Fibroblast of villous mesenchyme (primary cell): ENCODE results near the gene GON7. TPM values are rescaled to one million over a fixed set of nuclear protein-coding genes. Genes with fewer than 3 reads are reported as not detected.
"Not testable (repeated sequence)": the region's sequence is repeated elsewhere in the genome, so short reads cannot be mapped to it uniquely, and the experiment has no call there.

Experiments used
- DNase-seq: peaks from one replicate; pipeline ENCODE4 v3.0.0-alpha.2; 2010; ENCODE audit warnings: low read depth
- H3K4me3 ChIP-seq: 2 replicates; pipeline ENCODE4 v1.5.1; 2011; ENCODE audit warnings: low read depth, mild to moderate bottlenecking, low read length
- CTCF ChIP-seq: IDR thresholded peaks from 2 replicates; pipeline ENCODE4 v1.5.1; 2012; ENCODE audit warnings: low read depth, mild to moderate bottlenecking, low read length; ENCODE audit not compliant: insufficient read depth
- total RNA-seq: library from RNA; depleted of rRNA; stranded (reverse); fragments of >200 nt; gene quantifications from 2 replicates; pipeline ENCODE4 v1.2.3, GENCODE V29; 2012

GON7 gene
- total RNA-seq, 1 donor: 11.7 TPM

- no peak for DNase-seq
- no peak for TF ChIP-seq CTCF
- no peak overlapping the region for H3K4me3 ChIP-seq
Observed at GRCh38 chr14:93163564-93163963, 43.3 kb downstream of the GON7 start.

- no peak for TF ChIP-seq CTCF
- H3K4me3 ChIP-seq: no peak overlapping the region
- no peak for DNase-seq
Observed at GRCh38 chr14:93161411-93161940, 45.4 kb downstream of the GON7 start.

DNA sequence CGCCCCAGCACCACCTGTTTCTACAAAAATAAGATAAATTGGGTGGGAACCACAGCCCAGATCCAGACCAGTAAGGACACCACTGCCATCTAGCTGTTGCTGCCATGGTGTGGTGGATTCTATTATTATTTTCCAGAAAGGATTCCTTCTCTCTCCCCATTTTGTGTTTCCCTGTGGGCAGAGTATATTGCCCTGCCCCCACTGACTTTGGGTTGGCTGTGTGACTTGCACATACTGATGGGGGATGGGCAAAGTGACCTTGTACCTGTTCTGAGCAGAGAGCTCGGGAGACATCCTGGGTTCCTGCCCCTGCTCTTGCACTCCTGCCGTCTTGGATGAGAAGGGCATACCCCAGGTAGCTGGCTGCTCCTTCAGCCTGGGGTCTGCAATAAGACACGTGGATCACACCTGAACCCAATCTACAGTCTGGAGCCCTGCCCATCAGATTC, 46.5 kb downstream of the GON7 start:
- peak; percentile 43 for TF ChIP-seq CTCF
- DNase-seq: no peak
- H3K4me3 ChIP-seq: no peak overlapping the region

DNA sequence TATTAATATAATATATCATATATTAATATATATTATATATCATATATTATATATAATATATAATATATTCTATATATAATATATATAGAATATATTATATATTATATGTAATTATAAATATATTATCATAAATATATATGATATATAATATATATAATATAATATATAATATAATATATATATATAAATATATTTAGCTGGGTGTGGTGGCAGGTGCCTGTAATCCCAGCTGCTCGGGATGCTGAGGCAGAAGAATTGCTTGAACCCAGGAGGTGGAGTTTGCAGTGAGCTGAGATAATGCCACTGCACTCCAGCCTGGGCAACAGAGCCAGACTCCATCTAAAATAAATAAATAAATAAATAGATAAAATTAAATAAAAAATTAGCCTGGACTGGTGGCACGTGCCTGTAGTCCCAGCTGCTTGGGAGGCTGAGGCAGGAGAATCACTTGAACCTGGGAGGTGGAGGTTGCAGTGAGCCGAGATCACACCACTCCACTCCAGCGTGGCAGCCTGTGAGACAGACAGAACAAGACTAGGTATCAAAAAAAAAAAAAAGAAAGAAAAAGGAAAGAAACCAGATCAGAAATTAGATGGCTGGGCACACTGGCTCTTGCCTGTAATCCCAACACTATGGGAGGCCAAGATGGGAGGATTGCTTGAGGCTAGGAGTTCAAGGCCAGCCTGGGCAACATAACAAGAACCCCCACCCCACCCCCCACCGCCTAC, 47.1 kb downstream of the GON7 start:
- H3K4me3 ChIP-seq, DNase-seq: not testable (repeated sequence)

DNA sequence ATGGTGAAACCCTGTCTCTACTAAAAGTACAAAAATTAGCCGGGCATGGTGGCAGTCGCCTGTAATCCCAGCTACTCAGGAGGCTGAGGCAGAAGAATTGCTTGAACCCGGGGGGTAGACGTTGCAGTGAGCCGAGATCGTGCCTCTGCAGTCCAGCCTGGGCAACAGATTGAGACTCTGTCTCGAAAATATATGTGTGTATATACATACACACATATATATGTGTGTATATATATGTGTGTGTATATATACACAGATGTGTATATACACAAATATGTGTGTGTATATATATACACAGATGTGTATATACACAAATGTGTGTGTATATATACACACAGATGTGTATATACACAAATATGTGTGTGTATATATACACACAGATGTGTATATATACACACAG, 48.5 kb downstream of the GON7 start:
- not testable (repeated sequence) for DNase-seq, H3K4me3 ChIP-seq

GRCh38 chr14:93156693-93157369, 50.0 kb downstream of the GON7 start:
- DNase-seq: no peak
- no peak for TF ChIP-seq CTCF
- H3K4me3 ChIP-seq: no peak overlapping the region

GRCh38 chr14:93155667-93156066, 51.2 kb downstream of the GON7 start:
- H3K4me3 ChIP-seq: no peak overlapping the region
- no peak for TF ChIP-seq CTCF

More at GRCh38 chr14:93155667-93156066, 51.2 kb downstream of the GON7 start:
- DNase-seq: no peak
